Liver (tissue), 3 donors: ENCODE measurements around the gene GPR33.

Source experiments
- EGR1 ChIP-seq, 2 donors: IDR thresholded peaks; 2 replicates each; pipeline ENCODE4 v1.6.1; 2016 to 2018; ENCODE audit warnings: antibody characterized with exemption in 2 of 2, low read depth in 2 of 2
- GABPA ChIP-seq, 2 donors: IDR thresholded peaks in 1 of 2; conservative IDR thresholded peaks in 1 of 2; 2 replicates each; pipeline ENCODE4 v1.6.1; 2016; ENCODE audit warnings: antibody characterized with exemption in 2 of 2, mild to moderate bottlenecking in 1 of 2, moderate library complexity in 1 of 2
- RXRA ChIP-seq, 2 donors: IDR thresholded peaks; 2 replicates each; pipeline ENCODE4 v1.6.1; 2017 to 2018; ENCODE audit warnings: antibody characterized with exemption in 2 of 2, mild to moderate bottlenecking in 1 of 2
- SP1 ChIP-seq: IDR thresholded peaks from 2 replicates; pipeline ENCODE4 v1.6.1; 2018; ENCODE audit warnings: antibody characterized with exemption, mild to moderate bottlenecking
- TAF1 ChIP-seq: conservative IDR thresholded peaks from 2 replicates; pipeline ENCODE4 v1.6.1; 2016; ENCODE audit warnings: antibody characterized with exemption, mild to moderate bottlenecking
- TF ChIP-seq, protein P1 (sequence below): fragments of 150-350 bp; IDR thresholded peaks from 2 replicates; pipeline ENCODE4 v1.5.1; 2017; ENCODE audit warnings: improper control_type of control experiment, low read depth, low read length; ENCODE audit not compliant: missing input control
- TF ChIP-seq, protein P2 (sequence below): IDR thresholded peaks from 2 replicates; pipeline ENCODE4 v1.6.1; 2016; ENCODE audit warnings: antibody characterized with exemption
- TF ChIP-seq, protein P3 (sequence below): IDR thresholded peaks from 2 replicates; pipeline ENCODE4 v1.6.1; 2016; ENCODE audit warnings: antibody characterized with exemption
- TF ChIP-seq, protein P4 (sequence below): IDR thresholded peaks from 2 replicates; pipeline ENCODE4 v1.6.1; 2016; ENCODE audit warnings: antibody characterized with exemption, mild to moderate bottlenecking
- donor health status: healthy.
- donor health status: healthy.

DNA sequence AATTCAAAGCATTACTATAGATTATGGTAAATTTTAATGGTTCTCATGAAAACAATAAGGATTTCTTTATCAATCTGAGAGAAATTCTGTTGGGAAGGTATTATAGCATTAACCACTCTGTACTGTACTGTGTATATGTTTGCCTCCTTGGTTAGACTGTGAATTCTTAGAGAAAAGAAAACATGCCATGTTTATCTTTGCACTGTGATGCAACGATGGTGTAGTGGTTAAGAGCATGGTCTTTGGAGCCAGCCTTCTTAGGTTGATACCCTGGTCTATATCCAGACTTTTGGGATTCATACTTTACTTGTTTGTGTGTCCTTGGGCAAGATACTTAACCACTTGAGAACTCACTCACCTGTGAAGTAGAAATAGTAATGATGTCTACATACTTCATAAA is 41.2 kb upstream of the GPR33 start:
- TF ChIP-seq TAF1 (no peak), RXRA (IDR thresholded peaks at IDR 0.05) (no peak), EGR1 (IDR thresholded peaks at IDR 0.05; ENCODE audit: low read depth in 2 of 2) (no peak), SP1 (no peak), GABPA (IDR thresholded peaks at IDR 0.05 in 1 of 2, conservative IDR thresholded peaks at IDR 0.05 in 1 of 2) (no peak)
- TF ChIP-seq, protein P1, sequence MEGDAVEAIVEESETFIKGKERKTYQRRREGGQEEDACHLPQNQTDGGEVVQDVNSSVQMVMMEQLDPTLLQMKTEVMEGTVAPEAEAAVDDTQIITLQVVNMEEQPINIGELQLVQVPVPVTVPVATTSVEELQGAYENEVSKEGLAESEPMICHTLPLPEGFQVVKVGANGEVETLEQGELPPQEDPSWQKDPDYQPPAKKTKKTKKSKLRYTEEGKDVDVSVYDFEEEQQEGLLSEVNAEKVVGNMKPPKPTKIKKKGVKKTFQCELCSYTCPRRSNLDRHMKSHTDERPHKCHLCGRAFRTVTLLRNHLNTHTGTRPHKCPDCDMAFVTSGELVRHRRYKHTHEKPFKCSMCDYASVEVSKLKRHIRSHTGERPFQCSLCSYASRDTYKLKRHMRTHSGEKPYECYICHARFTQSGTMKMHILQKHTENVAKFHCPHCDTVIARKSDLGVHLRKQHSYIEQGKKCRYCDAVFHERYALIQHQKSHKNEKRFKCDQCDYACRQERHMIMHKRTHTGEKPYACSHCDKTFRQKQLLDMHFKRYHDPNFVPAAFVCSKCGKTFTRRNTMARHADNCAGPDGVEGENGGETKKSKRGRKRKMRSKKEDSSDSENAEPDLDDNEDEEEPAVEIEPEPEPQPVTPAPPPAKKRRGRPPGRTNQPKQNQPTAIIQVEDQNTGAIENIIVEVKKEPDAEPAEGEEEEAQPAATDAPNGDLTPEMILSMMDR = no peak
- TF ChIP-seq, protein P2, sequence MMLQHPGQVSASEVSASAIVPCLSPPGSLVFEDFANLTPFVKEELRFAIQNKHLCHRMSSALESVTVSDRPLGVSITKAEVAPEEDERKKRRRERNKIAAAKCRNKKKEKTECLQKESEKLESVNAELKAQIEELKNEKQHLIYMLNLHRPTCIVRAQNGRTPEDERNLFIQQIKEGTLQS = no peak
- TF ChIP-seq, protein P3, sequence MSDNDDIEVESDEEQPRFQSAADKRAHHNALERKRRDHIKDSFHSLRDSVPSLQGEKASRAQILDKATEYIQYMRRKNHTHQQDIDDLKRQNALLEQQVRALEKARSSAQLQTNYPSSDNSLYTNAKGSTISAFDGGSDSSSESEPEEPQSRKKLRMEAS = no peak
- TF ChIP-seq, protein P4, sequence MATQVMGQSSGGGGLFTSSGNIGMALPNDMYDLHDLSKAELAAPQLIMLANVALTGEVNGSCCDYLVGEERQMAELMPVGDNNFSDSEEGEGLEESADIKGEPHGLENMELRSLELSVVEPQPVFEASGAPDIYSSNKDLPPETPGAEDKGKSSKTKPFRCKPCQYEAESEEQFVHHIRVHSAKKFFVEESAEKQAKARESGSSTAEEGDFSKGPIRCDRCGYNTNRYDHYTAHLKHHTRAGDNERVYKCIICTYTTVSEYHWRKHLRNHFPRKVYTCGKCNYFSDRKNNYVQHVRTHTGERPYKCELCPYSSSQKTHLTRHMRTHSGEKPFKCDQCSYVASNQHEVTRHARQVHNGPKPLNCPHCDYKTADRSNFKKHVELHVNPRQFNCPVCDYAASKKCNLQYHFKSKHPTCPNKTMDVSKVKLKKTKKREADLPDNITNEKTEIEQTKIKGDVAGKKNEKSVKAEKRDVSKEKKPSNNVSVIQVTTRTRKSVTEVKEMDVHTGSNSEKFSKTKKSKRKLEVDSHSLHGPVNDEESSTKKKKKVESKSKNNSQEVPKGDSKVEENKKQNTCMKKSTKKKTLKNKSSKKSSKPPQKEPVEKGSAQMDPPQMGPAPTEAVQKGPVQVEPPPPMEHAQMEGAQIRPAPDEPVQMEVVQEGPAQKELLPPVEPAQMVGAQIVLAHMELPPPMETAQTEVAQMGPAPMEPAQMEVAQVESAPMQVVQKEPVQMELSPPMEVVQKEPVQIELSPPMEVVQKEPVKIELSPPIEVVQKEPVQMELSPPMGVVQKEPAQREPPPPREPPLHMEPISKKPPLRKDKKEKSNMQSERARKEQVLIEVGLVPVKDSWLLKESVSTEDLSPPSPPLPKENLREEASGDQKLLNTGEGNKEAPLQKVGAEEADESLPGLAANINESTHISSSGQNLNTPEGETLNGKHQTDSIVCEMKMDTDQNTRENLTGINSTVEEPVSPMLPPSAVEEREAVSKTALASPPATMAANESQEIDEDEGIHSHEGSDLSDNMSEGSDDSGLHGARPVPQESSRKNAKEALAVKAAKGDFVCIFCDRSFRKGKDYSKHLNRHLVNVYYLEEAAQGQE = no peak
